ENCODE data around the gene EMP3.
"Not testable (repeated sequence)": the region's sequence is repeated elsewhere in the genome, so short reads cannot be mapped to it uniquely, and the experiment has no call there.

EMP3 gene

GRCh38 chr19:48315712-48316111, 9.6 kb upstream of the EMP3 start:
- H3K4me3 ChIP-seq (ENCODE audit: low read depth, low read length): no peak overlapping the region
- no peak for TF ChIP-seq CTCF (IDR thresholded peaks at IDR 0.05; ENCODE audit: low read depth, low read length)
- DNase-seq (ENCODE audit: low read depth, low spot score): no peak
- in situ Hi-C loops (cut with HindIII; ENCODE audit: low sequenced_read_pairs): no loop called here

GRCh38 chr19:48317708-48317960, 7.7 kb upstream of the EMP3 start:
- in situ Hi-C loops (cut with HindIII; ENCODE audit: low sequenced_read_pairs); DNase-seq (ENCODE audit: low read depth, low spot score); H3K4me3 ChIP-seq (ENCODE audit: low read depth, low read length): not testable (repeated sequence)

DNA sequence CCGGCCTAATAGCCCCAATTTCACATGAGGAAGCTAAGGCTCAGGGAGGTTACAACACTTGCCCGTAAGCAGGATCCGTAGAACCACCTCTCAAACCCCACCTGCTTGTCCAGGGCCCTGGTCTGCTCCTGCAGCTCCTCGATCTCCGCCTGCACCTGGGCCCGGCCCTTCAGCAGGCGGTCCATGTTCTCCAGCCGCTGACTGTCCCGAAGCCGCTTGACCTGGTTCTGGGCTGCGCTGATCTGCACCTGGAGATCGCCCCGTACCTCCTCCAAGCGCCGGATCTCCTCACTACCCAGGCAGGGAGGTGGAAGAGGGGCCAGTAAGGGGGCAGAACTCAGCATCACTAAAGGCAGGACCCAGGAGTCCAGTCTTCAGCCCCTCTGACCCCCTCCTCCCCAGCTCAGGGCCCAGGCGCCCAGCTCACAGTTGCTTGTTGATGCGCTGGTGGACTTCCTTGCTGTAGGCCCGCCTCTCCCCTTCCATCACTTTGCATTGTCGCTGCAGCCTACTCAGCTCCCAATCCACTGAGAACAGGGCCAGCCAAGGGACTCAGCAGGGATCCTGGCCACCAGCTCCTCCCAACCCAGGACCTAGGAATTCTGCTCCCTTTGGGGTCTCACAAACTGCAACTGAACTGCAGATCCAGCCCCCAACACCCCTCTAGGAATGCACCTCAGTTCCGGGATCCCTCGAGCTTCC, 6.9 kb upstream of the EMP3 start:
- no peak for DNase-seq (ENCODE audit: low read depth, low spot score)
- no peak for TF ChIP-seq CTCF (IDR thresholded peaks at IDR 0.05; ENCODE audit: low read depth, low read length)
- no peak overlapping the region for H3K4me3 ChIP-seq (ENCODE audit: low read depth, low read length)
- in situ Hi-C loops (cut with HindIII; ENCODE audit: low sequenced_read_pairs): no loop called here

DNA sequence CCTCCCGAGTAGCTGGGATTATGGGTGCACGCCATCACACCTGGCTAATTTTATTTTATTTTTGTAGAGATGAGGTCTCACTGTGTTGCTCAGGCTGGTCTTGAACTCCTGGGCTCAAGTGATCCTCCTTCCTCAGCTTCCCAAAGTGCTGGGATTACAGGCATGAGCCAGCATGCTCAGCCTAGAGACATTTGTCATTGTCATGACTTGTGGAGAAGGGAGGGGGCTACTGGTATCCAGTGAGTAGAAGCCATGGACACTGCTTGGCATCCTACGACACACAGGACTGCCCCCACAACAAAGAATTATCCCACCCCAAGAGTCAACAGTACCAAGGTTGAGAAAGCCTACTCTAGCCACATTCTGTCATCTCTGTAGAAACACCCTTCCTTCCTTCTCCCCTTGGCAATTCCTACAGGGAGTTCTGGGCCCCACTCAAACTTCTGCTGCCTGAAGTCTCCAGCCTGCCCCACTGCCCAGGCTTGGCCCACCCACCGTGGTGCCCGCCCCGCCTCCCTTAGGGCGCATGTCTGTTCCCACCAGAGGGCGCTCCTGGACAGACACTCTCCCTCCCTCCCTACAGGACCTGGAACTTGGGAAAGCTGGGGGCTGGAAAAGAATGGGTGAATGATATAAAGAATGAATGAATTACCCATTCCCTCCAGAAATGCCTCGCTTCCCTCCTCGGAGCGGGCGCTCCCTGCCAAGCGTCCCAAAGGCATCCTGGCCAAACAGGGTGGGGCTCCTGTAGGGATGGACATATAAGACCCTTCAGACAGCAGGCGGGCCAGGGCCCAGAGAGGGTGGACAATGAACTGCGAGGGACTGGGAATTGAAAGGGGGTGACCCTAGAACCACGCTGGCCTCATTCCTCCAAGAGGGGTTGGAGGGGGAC, 5.5 kb upstream of the EMP3 start:
- no peak overlapping the region for H3K4me3 ChIP-seq (ENCODE audit: low read depth, low read length)
- in situ Hi-C loops (cut with HindIII; ENCODE audit: low sequenced_read_pairs): no loop called here
- DNase-seq (ENCODE audit: low read depth, low spot score): peak; percentile 79
- peak; percentile 87 for TF ChIP-seq CTCF (IDR thresholded peaks at IDR 0.05; ENCODE audit: low read depth, low read length)

- TF ChIP-seq CTCF (IDR thresholded peaks at IDR 0.05; ENCODE audit: low read depth, low read length): no peak
- in situ Hi-C loops (cut with HindIII; ENCODE audit: low sequenced_read_pairs): no loop called here
- DNase-seq (ENCODE audit: low read depth, low spot score): peak; percentile 91
- H3K4me3 ChIP-seq (ENCODE audit: low read depth, low read length): peak overlapping the region; percentile 53
These were observed 4.1 kb upstream of the EMP3 start for GRCh38 chr19:48321372-48321621.

DNA sequence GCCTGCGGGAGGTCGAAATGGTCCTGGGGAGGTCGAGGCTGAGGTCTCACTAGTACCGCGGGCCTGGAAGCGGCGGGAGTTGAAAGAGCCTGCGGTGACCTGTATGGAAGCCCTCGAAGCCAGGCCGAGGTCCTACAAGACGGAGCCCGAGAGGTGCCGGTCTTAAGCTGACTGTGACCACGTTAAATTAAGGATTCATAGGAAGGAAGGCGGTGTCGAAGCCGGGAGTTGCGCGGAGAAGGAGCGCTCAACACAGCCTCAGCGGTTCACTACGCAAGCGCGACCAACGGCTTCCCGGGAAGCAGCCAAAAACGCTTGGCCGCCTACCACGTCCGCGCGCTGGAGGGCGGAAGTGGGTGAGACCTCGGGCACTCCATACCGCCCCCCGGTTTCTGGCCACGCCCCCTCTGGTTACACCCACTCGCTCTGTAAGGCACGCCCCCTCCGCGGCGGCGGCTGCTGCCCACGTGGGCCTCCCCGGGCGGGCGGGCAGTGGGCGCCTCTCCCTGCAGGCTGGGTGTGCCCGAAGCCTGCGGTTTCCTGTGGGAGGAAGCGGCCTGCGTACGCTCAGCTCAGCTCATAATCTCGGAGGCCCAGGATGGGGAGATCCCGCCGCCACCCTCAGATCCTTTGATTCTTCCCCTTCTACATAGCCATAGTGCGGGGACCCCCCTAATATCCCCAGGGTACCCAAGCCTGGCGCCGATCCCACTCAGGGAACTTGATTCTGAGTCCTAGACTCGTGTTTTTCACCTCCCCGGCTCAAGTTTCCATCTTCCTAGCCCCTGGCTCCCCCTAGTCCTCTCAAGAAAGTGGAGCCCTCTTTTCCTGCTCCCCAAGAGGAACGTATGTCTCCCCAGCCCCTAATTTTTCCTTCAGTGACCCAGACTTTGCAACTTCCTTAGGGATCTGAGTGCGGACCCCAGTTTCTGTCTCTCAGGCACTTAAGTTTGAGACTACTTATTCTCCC, 3.4 kb upstream of the EMP3 start:
- peak overlapping the region; percentile 53 for H3K4me3 ChIP-seq (ENCODE audit: low read depth, low read length)
- TF ChIP-seq CTCF (IDR thresholded peaks at IDR 0.05; ENCODE audit: low read depth, low read length): no peak
- peak; percentile 100 for DNase-seq (ENCODE audit: low read depth, low spot score)
- in situ Hi-C loops (cut with HindIII; ENCODE audit: low sequenced_read_pairs): no loop called here
